Transverse colon (tissue), 4 donors: ENCODE data around the gene SYDE2. TPM values are rescaled to one million over a fixed set of nuclear protein-coding genes. Genes with fewer than 3 reads are reported as not detected.
"Not testable (repeated sequence)": the region's sequence is repeated elsewhere in the genome, so short reads cannot be mapped to it uniquely, and the experiment has no call there.

ENCODE experiments used
- DNase-seq: peaks from one replicate; pipeline ENCODE4 v3.0.0-alpha.2; 2019
- H3K27ac ChIP-seq, 4 donors: fragments of 200-600 bp; sonication (generic); 2 replicates each; pipeline ENCODE4 v1.5.1; 2016 to 2018; ENCODE audit warnings: inconsistent platforms in 4 of 4
- H3K27me3 ChIP-seq: fragments of 200-600 bp; sonication (generic); 2 replicates; pipeline ENCODE4 v1.5.1; 2017; ENCODE audit warnings: inconsistent platforms
- H3K36me3 ChIP-seq, 4 donors: fragments of 200-600 bp; sonication (generic); 2 replicates each; pipeline ENCODE4 v1.5.1; 2017 to 2019; ENCODE audit warnings: inconsistent platforms in 4 of 4
- H3K4me1 ChIP-seq, 4 donors: fragments of 200-600 bp; sonication (generic); 2 replicates each; pipeline ENCODE4 v1.5.1; 2017 to 2020; ENCODE audit warnings: inconsistent platforms in 4 of 4
- H3K4me3 ChIP-seq, 4 donors: fragments of 200-600 bp; sonication (generic); 1 replicate in 1 of 4; 2 replicates in 3 of 4; pipeline versions ENCODE4 v1.5.1 to v1.6.1; 2017 to 2019; ENCODE audit warnings: inconsistent platforms in 4 of 4
- H3K9me3 ChIP-seq, 2 donors: fragments of 200-600 bp; sonication (generic); 2 replicates each; pipeline ENCODE4 v1.5.1; 2017 to 2019; ENCODE audit warnings: inconsistent platforms in 2 of 2
- CTCF ChIP-seq, 5 experiments: fragments of 200-600 bp in 3 of 5; fragments of 450-650 bp in 2 of 5; sonication (generic) in 3 of 5; IDR thresholded peaks; 1 replicate in 2 of 5; 2 replicates in 3 of 5; pipeline ENCODE4 v1.5.1; 2016 to 2017; ENCODE audit warnings: antibody characterized with exemption in 5 of 5, inconsistent platforms in 3 of 5, mild to moderate bottlenecking in 2 of 5, moderate library complexity in 1 of 5
- EP300 ChIP-seq: sonication (generic); formaldehyde crosslinking; IDR thresholded peaks from one replicate; pipeline ENCODE4 v1.6.1; 2017; ENCODE audit warnings: antibody characterized with exemption, low read depth
- POLR2A ChIP-seq: fragments of 450-650 bp; IDR thresholded peaks from one replicate; pipeline ENCODE4 v1.6.1; 2016; ENCODE audit warnings: antibody characterized with exemption, mild to moderate bottlenecking, moderate library complexity
- POLR2AphosphoS5 ChIP-seq, 3 donors: sonication (generic); formaldehyde crosslinking; IDR thresholded peaks; one replicate each; pipeline ENCODE4 v1.6.1; 2016; ENCODE audit warnings: antibody characterized with exemption in 3 of 3
- WGBS, 2 donors: methylation state at CpG; one replicate each; pipeline ENCODE4 v1.1.5; 2018; ENCODE audit warnings: low coverage in 1 of 2; 5-methylcytosine and 5-hydroxymethylcytosine counted together
- in situ Hi-C, 4 donors: fragments of 200-750 bp; cut with MboI; loops; one replicate each; pipeline versions ENCODE4 v1.15.0 to v1.15.1; 2017; ENCODE audit warnings: low sequenced_read_pairs in 3 of 4, low pct_ligation_motif_present in 1 of 4, low pct_unique_long_range_greater_than_20kb in 1 of 4
- intact Hi-C: fragments of 100-400 bp; cut with DNase I; formaldehyde crosslinking; loops from one replicate; pipeline ENCODE4 v1.15.1; 2023; ENCODE audit warnings: low total_unique reads
- total RNA-seq, 4 donors: library from RNA; depleted of rRNA; stranded (reverse); fragments of >200 nt; gene quantifications; one replicate each; pipeline ENCODE4 v1.1.0, GENCODE V29; 2016

SYDE2 gene
- total RNA-seq, 4 donors from 2014 or later, result 10.1 to 28.8 (median 15.4) TPM

- Histone ChIP-seq H3K4me1 (peaks cover 0 to 9% (median 0%) of the 10 kb centered on the region in 4 donors), H3K4me3 (no peak overlapping the region), H3K9me3 (no peaks in the 10 kb centered on the region), H3K36me3 (no peaks in the 10 kb centered on the region), H3K27ac (no peak overlapping the region), H3K27me3 (no peaks in the 10 kb centered on the region)
- no peak for TF ChIP-seq CTCF (IDR thresholded peaks at IDR 0.05)
- no peak for TF ChIP-seq EP300
- no peak for TF ChIP-seq POLR2A
- no peak for TF ChIP-seq POLR2AphosphoS5 (IDR thresholded peaks at IDR 0.05)
- in situ Hi-C loops, result no loop called here
- intact Hi-C loops, result no loop called here
- no peak for DNase-seq
- 40 to 52% methylated on average over 1 of the region's 1 CpG for WGBS, 2 donors
Measured at GRCh38 chr1:85144351-85144750, 56.5 kb downstream of the SYDE2 start.

- no peaks in the 10 kb centered on the region for H3K9me3 ChIP-seq
- in situ Hi-C loops (no loop called here), intact Hi-C loops (no loop called here)
- no peak overlapping the region for H3K4me3 ChIP-seq
- no peak overlapping the region for H3K27ac ChIP-seq
- 60 to 71% methylated on average over 1 to 5 of the region's 5 CpGs for WGBS, 2 donors
- no peak for DNase-seq
- peaks cover 0 to 15% (median 3%) of the 10 kb centered on the region in 4 donors for H3K4me1 ChIP-seq
- no peak for TF ChIP-seq EP300
- TF ChIP-seq CTCF (IDR thresholded peaks at IDR 0.05), result no peak
- no peak for TF ChIP-seq POLR2AphosphoS5 (IDR thresholded peaks at IDR 0.05)
- no peak for TF ChIP-seq POLR2A
- H3K27me3 ChIP-seq, result no peaks in the 10 kb centered on the region
- no peaks in the 10 kb centered on the region for H3K36me3 ChIP-seq
Measured at GRCh38 chr1:85142753-85143152, 58.1 kb downstream of the SYDE2 start.

GRCh38 chr1:85138439-85138838 lies 62.4 kb downstream of the SYDE2 start:
- intact Hi-C loops, H3K36me3 ChIP-seq, H3K4me3 ChIP-seq, H3K9me3 ChIP-seq, in situ Hi-C loops, H3K27me3 ChIP-seq, DNase-seq: not testable (repeated sequence)
- peaks cover 11 to 46% (median 27%) of the 10 kb centered on the region in 4 donors for H3K4me1 ChIP-seq
- 73 to 79% methylated on average over 5 of the region's 5 CpGs for WGBS, 2 donors
- H3K27ac ChIP-seq, result peak overlapping the region in 1 of 4 donors; percentile 49

- 40 to 43% methylated on average over 3 to 9 of the region's 9 CpGs for WGBS, 2 donors
- intact Hi-C loops (no loop called here), in situ Hi-C loops (no loop called here)
- peak; percentile 87 for DNase-seq
- Histone ChIP-seq H3K9me3 (no peaks in the 10 kb centered on the region), H3K27me3 (no peaks in the 10 kb centered on the region), H3K27ac (peak overlapping the region in 3 of 4 donors; percentile 22 to 49 (median 36)), H3K4me3 (no peak overlapping the region), H3K36me3 (no peaks in the 10 kb centered on the region), H3K4me1 (peaks cover 11 to 46% (median 27%) of the 10 kb centered on the region in 4 donors)
- TF ChIP-seq EP300 (no peak), POLR2A (no peak), CTCF (IDR thresholded peaks at IDR 0.05) (no peak), POLR2AphosphoS5 (IDR thresholded peaks at IDR 0.05) (peak in 2 of 3 donors; percentile 19 to 56)
Measured at GRCh38 chr1:85137660-85138059, 63.2 kb downstream of the SYDE2 start.

GRCh38 chr1:85135392-85135798 lies 65.4 kb downstream of the SYDE2 start:
- intact Hi-C loops (no loop called here), in situ Hi-C loops (no loop called here)
- Histone ChIP-seq H3K4me3 (no peak overlapping the region), H3K9me3 (no peaks in the 10 kb centered on the region), H3K27me3 (no peaks in the 10 kb centered on the region), H3K4me1 (peaks cover 11 to 46% (median 27%) of the 10 kb centered on the region in 4 donors), H3K36me3 (no peaks in the 10 kb centered on the region), H3K27ac (peak overlapping the region; percentile 60 to 72 (median 66))
- DNase-seq, result no peak
- 44 to 49% methylated on average over 1 of the region's 1 CpG for whole genome bisulfite sequencing, 2 donors
- TF ChIP-seq POLR2AphosphoS5 (IDR thresholded peaks at IDR 0.05) (peak in 1 of 3 donors; percentile 15), POLR2A (no peak), EP300 (no peak), CTCF (IDR thresholded peaks at IDR 0.05) (no peak)
